ENCODE measurements around the gene P2RX3.
"Not testable (repeated sequence)": the region's sequence is repeated elsewhere in the genome, so short reads cannot be mapped to it uniquely, and the experiment has no call there.

Gene P2RX3

DNA sequence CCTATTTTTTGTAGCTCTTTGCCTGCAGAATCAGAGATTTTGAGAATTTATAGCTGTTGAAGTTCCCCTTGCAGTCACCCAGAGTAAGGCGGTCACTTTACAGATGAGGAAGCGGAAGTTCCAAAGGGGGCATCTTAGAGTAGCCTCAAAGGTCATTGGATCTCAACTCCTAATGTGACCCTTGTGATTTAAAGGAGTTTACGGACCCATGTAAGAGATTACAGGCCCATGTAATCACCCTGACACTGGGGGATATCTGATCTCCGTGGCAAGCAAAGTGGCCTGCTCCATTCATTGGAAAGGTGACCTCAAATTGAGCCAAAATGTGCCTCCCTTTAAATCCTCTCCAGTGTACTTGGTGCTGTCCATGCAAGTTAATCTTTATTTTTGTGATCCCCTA lies 15.7 kb downstream of the P2RX3 start:
- peak; percentile 26 for DNase-seq

DNA sequence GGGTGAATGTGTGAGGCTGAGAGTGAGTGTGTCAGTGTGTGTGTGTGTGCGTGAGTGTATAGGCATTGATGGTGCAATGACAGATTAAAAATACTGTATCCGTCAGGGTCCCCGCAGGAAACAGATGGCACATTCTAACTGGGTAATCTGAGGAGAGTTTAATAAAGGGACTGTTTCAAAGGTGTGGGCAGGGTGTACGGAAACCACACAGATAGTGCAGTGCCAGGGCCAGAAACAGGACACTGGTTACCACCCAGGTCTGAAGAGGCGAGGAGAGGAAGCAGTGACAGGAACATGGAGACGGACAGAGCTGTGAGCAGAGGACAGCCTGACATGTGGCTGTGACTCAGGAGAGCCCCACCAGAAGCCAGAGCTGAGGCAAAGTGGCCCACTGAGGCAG lies 16.5 kb downstream of the P2RX3 start:
- peak; percentile 71 for DNase-seq

DNA sequence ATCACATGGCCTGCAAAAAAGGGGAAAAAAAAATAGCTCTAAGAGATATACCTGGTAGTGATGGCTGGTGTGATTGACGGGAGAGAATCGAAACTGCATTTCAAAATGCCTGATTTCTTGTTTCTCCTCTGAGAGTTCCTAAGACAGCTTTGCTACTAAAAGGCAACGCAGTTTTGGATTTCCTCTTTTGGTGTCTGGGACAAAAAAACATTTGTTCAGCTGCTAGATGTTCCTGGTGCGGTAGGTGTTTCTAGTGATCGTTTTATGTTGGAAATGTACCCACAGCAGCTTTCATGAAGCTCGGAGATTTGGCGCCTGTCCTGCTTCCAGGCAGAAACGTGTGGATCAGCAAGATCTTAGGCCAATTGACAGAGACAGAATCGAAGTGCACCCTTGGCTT lies 18.1 kb downstream of the P2RX3 start:
- no peak for DNase-seq

DNA sequence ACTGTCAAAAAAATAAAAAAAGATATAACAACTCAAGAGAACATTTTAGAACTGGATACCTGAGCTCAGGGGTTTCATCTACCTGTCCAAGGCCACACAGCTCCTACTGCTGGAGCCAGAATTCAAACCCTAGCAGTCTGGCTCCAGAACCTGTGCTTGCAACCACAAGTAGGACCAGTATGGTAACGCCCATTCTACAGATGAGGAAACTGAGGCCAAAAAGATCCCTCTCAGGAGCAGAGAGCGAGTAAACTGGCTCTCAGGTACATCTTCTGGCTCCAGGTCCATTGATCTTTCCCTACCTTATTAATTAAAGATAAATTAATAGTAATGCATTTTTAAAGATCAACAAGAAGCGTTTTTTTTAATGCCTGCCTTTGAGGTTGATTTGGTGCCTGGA lies 19.2 kb downstream of the P2RX3 start:
- no peak for DNase-seq

DNA sequence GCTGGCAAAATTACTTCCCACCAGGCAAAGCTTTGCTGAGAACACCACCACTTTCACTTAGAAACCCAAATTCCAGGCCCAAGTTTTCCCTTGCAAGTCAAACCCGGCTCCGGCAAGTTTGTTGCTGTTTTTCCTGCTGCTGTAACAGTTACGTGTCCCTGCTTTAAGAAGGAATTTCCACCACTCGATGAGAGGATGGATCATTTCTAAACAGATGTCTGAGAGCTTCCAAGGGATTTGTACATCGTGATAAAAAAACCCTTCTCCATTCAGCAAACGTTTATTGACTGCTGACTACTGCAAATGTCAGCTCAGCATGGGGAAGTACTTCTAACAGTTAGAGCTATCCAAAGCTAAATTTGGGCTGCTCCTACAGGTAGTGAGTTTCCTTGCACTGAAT lies 19.7 kb downstream of the P2RX3 start:
- peak; percentile 45 for DNase-seq

DNA sequence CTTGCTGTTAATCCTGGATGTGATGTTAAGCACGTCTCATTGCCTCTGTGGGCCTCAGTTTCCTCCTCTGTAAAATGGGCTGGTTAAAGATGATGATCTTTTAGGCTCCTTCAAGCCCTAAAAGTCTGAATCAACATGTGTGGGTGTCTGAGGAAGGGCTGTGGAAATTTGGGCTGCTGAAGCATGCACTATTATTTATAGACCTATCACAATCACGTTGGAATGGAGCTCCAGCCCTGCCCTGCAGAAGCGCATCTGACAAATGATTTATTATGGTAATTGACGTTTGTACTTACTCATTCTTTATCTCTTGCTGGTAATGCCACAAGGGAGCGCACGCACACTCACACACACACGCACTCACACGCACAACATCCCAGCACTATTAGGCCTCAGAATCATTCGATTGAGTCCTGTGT lies 20.4 kb downstream of the P2RX3 start:
- DNase-seq = no peak

DNA sequence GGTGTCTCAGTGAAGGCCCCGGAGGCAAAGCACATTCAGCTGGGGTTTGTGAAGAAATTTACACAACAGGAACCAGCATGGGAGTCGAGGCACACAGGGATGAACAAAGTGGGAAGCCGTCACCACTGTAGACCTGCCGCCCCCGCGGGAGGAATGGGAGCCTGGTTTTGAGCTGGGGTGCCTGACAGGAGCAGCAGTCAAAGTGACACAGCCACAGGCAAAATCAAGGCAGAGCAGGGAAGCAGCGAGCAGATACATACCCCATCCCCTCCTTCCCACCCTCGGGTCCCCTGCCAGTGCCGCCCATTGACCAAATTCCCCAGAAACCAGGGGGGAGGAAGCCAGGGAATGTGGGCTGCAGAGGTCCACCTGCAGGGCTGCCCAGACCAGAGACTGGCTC lies 20.8 kb downstream of the P2RX3 start:
- no peak for DNase-seq

DNA sequence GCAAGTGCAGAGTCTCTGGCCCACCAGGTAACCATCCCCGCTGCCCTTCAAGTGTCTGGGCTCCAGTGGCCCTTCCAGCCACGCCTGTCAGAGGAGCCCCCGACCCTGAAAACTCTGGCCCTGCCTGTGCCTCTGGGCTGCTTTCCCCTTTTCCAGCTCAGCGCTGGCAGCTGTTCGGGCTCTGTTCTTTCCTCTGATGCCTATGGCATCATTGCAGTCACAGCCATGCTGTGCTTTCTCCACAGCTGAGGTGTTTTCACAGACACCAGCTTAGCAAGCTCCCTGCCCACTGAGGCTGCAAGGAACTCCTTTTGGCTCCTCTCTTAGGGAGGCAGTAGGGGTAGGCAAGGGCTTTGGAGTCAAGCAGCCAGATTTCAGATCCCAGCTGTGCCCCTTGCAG lies 21.2 kb downstream of the P2RX3 start:
- DNase-seq = no peak

DNA sequence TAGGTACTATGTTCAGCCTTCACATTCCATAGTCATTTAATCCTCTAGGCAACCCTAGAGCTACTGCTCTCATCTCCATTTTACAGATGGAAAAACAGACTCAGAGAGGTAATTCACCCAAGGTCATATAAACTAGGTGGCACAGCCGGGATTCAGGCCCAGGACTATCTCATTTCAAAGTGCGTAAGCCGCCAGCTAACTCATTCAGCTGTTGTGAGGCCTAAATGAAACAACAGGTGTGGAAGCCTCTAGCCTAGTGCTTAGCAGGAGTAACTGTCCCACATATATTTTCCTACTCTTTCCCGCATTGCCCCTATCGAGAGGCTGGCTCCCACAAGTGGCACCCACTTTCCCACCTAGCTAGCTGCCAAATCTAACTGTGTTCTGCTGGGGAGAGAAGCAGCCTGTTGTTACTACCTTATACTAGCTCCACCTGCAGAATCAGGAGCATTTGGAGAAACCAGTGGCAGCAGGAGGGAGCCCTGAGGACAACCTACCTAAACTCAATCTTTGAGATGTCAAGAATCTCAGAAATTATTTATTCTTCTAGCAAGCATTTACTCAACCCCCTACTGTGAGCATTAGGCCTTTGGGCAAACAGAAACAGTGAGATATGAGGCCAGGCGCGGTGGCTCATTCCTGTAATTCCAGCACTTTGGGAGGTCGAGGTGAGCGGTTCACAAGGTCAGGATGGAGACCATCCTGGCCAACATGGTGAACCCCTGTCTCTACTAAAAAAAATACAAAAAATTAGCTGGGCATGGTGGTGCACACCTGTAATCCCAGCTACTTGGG lies 21.9 kb downstream of the P2RX3 start:
- DNase-seq = peak; percentile 31

DNA sequence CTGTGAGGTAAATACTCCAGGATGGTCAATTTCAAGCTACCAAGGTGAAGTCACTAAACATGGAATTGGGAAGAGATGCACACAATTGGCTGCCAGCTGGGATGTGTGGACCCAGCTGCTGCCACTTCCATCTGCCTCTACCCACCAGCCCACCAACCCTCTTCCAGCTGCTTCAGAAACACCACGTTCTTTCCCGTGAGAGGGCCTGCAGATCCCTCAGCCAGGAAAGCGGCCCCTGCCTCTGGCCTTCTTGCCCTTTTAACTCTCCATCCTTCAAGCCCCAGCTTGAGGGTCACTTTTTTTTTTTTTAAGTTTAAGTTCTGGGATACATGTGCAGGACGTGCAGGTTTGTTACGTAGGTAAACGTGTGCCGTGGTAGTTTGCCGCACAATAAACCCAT lies 22.8 kb downstream of the P2RX3 start:
- no peak for DNase-seq

DNA sequence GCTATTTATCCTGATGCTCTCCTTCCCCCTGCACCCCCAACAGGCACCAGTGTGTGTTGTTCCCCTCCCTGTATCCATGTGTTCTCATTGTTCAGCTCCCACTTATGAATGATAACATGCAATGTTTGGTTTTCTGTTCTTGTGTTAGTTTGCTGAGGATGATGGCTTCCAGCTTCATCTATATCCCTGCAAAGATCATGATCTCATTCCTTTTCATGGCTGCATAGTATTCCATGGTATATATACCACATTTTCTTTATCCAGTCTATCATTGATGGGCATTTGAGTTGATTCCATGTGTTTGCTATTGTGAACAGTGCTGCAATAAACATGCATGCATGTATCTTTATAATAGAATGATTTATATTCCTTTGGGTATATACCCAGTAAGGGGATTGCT lies 23.3 kb downstream of the P2RX3 start:
- not testable (repeated sequence) for DNase-seq

DNA sequence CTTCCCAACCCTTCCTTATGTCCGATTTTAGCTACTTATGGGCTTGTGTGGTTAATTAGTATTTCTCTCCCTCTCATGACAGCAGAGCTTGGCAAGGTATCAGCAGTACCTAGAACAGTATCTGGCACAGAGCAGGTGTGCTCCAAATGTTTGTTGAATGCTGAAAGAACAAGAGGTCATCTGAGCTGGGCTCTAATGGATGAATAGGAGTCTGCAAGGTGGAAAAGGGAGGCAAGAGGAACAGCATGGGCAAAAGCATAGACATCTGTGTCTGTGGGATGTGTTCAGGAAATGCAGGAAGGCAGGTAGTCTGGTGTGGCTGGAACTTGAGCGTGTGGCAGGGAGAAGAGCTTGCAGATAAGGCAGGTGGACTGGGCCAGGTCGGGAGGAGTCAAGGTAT lies 23.8 kb downstream of the P2RX3 start:
- no peak for DNase-seq

DNA sequence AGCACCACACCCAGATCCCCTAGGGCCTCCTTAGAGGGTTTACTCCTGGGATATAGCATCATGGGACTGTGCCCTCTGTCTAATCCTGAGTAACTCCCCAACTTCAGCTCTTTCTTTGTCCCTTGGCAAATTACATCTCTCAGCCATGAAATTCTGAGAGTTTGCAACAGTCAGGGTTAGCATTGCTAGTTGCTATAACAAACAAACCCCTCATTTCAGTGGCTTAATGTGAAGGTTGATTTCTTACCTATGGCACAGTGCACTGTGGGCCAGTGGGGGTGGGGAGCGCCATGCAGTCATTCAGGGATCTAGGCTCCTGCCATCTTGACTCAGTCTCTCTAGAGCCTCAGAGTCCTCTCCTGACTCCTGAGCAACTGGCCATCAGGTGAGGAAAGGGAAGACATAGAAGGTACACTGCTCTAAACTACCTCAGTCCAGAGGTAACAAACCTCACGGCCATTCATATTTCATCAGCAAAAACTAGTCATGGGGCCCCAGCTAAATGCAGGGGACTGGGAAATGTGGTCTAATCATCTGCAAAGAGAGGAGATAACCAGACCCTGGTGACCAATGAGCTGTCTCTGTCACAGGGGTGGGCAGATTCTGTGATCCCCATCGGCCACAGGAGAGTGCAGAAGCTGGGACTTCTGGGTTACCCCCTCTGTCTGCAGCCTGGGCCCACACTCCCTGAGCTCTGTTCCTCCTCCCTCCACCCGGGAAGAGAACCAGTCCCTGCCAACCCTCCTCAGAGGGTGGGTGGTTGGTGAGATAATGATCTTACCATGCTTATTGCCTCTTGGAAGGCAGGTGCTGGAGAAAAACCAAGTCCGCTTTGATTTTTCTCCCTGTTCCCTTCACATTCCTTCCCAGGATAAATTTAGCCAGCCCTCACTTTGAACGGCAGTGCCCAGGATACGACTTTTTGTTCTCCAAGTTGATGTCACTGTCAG lies 25.3 kb downstream of the P2RX3 start:
- DNase-seq = no peak

DNA sequence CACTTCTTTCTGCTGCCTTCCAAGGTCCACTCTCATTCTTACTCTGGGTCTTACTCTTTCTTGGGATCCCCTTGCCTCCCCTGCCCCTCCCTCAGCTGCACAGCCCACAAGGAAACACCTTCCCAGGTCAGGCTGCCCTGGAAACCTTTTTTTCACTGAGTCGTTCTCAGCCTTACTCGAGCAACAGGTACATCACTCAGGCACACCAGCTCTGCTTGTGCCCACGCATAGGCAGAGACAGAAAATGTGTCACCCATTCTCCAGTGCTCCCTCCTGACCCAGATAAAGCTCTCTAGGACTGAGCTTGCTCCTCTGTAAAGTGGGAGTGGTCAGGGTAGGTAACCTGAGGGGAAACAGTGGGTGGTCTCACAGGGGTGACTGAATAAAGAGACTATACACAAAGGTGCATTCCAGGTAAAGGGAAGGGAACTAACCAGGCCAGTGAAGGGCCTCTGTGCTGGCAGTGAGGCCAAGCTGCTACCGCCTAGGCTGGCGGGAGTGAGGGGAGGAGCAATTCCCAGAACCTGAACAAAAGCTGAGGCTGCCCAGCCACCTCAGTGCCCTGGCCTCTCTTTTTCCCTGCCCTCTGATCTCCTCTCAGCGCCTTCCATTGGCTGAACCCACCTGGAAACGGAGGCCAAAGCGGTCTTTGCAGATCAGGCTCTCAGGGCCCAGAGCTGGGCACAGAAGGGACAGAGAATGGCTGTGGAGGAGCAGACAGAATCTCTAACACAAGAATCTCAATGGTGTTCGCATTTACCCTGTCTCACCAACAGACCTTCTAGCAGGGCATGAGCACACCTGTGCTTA lies 26.9 kb downstream of the P2RX3 start:
- DNase-seq = peak; percentile 27

DNA sequence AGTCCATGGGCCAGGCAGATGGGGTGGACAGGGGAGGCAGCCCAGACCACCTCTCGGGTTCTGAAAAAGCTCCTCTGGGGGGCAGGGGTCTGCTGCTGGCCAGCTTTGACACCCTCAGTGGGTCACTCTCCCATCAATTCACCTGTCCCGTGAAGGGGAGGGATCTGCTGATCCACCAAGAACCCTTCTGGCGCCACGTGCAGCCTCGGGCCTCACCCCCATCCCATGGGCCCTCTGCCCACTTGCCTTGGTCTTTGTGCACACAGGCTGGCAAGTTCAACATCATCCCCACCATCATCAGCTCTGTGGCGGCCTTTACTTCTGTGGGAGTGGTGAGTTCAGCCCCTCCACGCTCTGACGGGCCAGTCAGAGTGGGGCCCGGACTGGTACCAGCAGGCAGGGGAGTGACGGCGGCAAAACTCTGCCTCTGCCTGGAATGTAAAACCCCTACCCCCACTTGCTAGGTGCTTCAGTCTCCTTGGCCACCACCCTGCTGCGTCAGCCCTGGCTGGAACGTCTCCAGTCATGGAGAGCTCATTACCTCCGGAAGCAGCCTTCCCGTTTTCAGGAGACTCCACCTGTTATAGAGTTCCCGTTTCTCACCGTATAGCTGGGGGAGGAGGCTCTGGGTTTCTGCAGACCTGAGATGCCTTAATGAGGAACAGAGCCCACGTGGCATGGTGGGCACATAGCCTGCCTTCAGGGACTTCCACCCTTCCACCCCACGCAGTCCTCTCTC lies 30.1 kb downstream of the P2RX3 start:
- peak; percentile 79 for DNase-seq

DNA sequence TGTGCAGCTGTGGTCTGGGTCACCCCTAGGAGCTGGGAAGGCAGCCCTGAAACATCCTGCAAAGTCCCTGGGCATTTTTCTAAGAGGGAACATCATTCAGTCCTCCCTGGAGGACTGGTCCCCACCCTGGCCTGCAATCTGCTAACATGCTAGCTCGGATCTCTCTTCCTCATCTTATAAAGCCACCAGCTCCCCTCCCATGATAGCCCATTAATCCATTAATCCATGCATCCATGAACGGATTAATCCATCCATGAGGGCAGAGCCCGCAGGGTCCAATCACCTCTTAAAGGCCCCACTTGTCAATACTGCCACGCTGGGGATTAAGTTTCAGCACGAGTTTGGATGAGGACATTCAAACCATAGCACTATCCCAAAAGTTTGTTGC lies 30.7 kb downstream of the P2RX3 start:
- DNase-seq = peak; percentile 97

DNA sequence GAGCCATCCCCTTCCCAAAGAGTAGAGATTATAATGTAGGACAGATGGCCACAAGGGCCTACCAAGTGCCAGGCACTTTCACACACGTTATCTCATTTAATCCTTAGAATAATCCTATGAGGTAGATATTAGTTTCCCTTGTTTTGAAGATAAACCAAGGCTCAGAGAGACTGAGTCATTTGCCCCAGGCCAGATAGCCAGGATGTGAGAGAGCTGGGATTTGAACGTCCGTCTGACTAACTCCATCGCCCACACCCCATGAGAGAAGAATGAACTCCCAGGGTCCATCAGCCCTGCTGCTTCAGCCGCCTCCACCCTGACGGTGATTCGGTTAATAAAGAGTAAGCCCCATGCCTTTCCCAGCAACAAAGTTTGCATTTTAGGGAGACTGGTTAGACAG lies 32.1 kb downstream of the P2RX3 start:
- peak; percentile 87 for DNase-seq

DNA sequence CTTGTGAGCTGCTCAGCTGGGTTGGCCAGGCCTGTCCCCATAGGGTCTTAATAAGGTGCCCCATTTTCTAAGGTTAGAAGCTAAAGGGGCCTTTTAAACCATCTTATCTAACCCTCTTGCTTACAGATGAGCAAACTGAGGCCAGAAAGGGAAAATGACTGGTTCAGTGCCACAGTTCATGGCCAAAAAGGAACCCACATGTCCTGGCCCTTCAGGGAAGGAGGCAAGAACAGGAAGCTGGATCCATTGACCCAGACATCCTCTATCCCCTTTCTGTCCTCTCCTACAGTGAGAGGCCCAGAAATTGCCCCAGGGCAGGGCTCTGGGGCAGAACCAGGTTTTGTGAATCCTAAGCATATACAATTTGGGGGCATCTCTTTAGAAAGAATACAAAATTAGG lies 32.8 kb downstream of the P2RX3 start:
- DNase-seq = no peak

DNA sequence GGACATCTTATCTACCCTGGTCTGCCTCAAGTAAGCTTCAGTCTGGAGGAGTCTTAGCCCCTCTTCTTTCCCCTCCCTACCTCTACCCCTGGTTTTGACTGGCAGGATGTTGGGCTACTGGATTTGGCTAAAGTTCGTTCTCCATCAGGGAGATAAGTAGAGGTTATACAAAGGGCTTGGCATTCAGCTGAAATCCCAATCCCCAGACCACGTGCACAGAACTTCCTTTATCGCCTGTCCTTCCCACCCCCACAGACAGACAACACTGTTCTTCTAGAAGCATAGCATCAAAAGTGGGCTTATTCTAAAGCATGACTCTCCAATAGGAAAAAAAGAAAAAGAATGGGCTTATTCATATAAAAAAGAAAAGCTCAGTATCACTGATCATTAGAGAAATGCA lies 35.0 kb downstream of the P2RX3 start:
- no peak for DNase-seq

DNA sequence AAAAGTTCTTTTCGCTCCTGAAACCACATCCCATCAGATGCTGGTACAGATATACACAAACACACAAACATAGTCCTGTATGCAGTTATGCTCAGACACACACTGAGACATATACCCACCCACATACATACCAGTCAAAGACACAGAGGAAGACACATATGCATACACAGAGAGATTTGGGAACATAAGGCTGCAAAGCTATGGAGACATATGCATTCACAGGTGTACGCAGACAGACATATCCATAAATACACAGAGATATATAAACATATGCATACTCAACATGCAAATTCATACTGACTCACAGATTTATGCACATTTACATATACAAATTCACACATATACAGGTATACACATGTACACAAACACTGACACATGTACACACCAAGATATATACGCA lies 36.8 kb downstream of the P2RX3 start:
- no peak for DNase-seq

DNA sequence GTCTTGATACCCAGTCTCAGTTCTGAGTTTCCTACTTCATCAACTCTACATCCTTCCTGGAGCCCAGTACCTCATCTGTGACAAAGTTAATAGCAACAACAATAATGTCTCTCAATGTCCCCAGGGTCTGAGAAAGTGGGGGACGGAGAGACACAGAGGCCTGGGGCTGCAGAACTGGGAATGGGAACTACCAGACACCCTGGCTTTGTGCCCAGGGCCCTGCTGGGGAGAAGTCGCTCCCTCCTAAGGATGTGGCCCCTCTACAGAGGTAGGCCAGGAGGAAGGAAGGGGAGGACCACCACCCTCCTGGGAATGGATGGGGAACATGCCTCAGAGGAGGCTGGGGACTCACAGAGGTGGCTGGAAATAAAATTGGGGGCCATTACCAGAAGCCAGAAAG lies 37.3 kb downstream of the P2RX3 start:
- DNase-seq = no peak
